Measurements from ENCODE around the gene SDF4.

The SDF4 gene

GRCh38 chr1:1242461-1243265, 10.9 kb upstream of the SDF4 start:
- DNase-seq (ENCODE audit: low read depth), result no peak

DNA sequence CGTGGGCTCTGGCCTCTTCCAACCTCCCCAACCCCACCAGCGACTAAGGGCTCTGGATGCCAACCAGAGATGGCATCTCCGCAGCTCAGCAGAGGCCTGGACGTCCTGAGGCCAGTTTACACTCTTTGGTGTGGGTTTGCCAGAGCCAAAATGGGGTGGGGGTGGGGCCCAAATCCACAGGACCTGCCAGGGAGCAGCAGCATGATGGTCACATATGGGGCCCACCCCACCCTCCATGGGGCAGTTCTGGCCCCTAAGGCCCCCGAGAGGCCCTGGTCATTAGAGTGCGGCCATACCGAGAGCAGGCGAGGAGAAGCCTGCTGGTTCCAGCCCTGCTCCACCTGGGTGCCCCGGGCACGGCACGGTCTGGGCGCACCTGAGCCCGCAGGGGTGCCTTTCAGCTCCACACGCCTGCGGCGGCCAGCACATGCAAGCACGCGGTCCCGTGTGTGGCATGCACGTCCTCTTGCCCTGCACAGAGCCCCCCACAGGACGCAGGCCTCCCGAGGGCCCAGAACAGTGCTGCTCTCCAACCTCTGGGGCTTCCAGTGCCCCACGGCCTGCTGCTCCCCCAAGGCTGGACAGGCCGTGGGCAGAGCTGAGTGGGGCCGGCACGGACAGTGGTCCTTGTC, 9.9 kb upstream of the SDF4 start:
- no peak for DNase-seq (ENCODE audit: low read depth)

DNA sequence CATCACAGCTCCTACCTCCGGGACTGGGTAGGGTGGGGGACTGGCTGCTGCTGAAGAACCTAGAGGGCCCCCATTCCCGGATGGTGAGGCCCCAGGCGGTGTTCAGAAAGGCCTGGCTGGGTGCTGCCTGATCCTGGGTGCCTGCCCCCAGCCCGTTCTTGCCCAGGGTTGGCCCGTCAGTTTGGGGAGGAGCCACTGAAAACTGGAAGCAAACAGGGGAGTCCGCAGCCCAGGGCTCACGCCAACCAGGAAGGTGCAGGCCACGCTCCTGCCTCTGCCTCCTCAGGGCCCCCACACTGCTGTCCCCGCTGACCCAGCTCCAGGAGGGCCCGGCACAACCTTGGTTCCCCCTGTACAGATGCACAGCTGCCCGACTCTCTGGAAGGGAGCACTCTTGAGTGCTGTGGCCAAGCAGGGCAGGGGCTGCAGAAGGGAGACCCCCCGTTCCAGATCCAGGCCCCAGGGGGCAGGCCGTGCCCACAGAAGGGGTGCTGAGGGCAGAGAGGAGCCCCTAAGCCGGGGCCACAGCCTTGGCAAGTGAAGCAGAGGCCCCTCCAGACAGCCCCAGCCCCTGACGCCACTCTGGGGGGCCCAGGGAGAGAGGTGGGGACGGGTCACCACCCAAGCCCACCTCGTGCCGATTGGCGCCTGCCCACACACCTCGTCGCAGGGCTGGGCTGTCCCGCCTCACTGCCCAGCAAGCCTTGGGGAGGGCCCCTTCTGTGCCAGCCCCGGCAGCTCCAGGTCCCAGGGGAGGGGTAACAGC, 9.2 kb upstream of the SDF4 start:
- DNase-seq (ENCODE audit: low read depth), result no peak

DNA sequence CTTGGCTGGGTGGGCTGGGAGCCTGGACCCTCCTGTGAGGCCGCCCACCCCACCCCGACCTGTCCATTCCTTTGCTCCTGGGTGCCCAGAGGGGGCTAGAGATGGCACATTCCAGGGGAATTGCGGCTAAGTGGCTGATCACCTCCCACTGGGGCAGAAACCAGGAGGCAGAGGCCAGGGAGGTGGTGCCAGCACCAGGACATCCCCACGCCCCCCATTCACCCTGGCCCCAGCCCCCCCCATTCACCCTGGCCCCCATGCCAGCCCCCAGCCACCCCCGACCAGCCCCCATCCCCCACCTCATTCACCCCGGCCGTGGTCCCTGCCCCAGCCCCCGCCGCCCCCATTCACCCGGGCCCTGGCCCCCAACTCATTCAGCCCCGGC, 8.5 kb upstream of the SDF4 start:
- DNase-seq (ENCODE audit: low read depth), result no peak

DNA sequence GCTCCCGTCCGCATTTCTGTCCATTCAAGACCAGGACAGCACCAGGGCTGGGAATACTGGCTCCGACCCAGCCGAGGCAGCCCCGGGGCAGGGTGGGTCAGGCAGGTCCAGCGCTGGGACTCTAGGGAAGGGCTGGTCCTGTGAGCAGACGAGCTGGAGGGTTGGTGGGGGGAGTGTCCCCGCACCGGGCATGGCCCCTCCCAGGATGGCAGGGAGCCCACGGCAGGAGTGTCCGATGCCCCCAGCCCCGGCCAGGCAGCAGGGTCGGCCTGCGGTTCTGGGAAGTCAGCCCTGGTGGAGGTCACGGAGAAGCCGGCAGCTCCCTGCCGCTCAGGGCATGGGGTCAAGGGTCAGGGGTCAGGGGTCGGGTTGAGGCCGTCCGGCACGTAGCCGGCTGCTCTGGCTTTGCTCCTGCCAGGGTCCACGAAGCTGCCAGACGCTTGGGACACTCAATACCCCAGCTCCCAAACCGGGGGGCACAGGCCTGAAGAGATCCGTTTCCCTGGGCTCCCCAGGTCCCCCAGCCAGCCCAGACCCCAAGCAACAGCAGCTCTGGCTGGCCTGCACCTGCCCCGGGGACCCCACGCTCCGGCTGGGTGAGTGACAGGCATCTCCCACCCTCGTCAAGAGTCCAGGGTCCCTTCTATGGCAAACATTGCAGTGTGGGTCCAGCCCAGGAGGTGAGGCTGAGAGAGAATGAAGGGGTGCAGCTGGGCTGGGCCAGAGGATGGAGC, 8.0 kb upstream of the SDF4 start:
- no peak for DNase-seq (ENCODE audit: low read depth)

- DNase-seq (ENCODE audit: low read depth), result no peak
Observed at GRCh38 chr1:1239227-1239613, 7.4 kb upstream of the SDF4 start.

DNA sequence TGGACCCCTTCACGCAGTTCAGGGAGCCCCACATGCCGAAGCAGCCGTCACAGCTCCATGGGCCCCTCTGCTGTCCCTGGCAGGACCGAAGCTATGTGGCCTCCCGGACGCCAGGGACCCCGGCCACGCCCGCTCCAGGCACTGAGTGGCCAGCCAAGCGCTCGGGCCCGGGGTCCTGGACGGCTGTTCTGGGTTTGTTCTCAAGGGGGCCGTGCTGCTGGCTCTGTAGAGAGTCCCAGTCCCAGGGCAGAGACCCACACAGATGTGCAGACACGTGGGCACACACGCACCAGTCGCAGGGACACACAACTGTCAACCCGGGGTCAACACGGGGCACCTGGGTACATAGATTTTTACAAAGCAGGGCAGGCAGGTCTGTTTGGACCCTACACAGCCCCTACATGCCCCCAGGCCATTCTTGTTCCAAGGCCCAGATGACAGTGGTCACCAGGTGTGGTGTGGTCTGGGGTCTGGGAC, 6.9 kb upstream of the SDF4 start:
- no peak for DNase-seq (ENCODE audit: low read depth)

- no peak for DNase-seq (ENCODE audit: low read depth)
Observed at GRCh38 chr1:1237874-1238701, 6.3 kb upstream of the SDF4 start.

DNA sequence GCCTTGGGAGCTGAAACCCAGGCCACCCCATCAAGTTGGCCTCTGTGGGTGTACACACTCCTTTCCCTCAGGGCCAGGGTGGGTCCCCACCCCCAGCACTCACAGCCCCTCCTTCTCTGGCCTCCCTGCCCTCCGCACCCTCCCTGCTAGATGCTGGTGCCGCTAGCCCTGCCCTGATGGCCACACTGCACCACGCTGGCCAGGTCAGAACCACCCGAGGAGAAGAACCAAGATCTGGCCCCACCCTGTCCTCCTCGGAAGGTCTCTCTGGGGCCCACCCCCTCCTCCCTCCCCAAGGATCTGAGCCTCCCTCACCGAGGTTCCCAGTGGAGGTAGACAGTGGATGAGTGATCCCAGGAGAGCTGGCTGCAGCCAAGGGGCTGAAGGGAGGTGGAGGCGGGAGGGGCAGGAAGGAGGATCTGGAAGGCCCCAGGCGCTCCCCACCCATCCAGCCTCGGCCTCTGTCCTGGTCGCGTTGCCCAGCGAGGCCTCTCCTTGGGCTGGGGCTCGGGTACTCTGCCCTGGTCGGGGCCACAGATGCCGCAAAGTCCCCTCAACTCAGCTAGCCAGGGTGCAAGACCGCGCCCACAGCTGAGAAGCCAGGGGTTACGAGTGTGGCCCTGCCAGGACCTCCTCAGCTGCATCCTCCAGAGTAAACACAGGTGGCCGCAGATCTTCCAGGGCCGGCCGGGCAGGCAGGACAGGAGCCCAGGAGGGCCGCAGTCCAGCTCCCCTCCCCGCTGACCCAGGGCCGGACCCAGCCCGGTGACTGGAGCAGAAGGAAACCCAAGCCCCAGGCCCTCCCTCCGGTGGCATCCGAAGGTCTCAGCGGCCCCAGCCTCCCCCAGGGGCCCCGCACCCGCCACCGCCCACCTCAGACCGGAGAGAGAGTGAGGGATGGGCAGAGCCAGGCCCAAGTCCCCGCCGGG, 5.4 kb upstream of the SDF4 start:
- DNase-seq (ENCODE audit: low read depth), result no peak

DNA sequence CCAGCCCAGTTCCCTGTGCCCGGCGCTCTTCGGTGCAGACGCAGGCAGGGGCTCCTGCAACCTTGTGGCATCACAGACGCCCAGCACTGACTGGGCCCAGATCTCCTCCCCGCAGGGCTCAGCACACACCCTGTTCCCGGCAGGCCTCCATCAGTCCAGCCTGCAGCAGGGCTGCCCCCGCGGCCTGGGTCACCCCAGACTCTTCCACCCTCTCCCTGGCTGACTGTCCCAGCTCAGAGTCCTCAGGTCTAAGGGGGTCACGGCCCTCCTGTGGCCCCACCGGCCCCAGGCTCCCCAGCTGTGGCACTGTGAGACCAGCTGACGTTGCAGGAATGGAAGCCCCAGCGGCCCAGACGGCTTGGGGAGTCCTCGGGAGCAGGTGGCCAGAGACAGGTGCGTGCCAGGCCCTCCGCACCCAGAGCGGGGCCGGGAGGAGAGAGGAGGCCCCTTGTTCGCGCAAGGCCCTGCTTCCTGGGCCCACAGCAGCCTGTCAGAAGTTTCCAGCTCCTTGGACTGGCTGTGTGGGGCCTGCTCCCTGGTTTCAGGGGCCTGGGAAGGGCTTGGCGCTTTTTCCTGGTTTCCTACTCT, 4.5 kb upstream of the SDF4 start:
- no peak for DNase-seq (ENCODE audit: low read depth)

DNA sequence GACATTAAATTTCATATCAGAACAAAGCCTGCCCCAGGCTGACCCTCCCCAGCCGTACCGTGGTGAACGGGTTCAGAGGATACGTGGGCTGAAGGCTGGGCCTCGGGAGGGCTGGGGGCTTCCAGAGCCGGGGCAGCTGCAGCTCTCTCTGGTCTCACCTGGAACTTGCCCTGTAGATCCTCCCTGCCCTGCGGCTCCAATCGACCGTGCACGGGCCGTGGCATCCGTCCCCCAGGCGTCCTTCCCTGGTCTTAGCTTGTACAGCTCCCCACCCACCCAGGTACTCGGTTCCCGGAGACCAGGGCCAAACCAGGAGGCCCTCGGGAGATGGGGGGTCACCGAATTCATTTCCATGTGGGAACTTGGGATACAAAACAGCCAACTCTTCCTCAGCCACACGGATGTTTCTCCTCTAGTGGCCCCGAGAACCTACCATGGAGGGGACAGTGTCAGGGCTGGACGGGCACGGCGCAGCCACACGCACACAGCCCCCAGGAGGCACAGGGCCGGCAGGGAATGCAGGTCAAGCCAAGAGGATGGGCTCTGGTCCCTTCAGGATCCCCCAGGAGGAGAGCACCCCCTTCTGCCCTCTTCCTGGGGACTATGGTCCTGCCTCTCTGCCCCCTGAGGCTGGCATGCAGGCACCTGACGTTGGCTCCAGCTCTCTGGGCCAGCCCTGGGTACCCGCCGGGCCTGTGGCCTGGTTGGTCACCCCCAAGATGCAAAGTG, 3.4 kb upstream of the SDF4 start:
- no peak for DNase-seq (ENCODE audit: low read depth)

GRCh38 chr1:1234180-1234808, 2.5 kb upstream of the SDF4 start:
- DNase-seq (ENCODE audit: low read depth), result no peak

- no peak for DNase-seq (ENCODE audit: low read depth)
Observed at GRCh38 chr1:1233567-1233892, 1.7 kb upstream of the SDF4 start.

DNA sequence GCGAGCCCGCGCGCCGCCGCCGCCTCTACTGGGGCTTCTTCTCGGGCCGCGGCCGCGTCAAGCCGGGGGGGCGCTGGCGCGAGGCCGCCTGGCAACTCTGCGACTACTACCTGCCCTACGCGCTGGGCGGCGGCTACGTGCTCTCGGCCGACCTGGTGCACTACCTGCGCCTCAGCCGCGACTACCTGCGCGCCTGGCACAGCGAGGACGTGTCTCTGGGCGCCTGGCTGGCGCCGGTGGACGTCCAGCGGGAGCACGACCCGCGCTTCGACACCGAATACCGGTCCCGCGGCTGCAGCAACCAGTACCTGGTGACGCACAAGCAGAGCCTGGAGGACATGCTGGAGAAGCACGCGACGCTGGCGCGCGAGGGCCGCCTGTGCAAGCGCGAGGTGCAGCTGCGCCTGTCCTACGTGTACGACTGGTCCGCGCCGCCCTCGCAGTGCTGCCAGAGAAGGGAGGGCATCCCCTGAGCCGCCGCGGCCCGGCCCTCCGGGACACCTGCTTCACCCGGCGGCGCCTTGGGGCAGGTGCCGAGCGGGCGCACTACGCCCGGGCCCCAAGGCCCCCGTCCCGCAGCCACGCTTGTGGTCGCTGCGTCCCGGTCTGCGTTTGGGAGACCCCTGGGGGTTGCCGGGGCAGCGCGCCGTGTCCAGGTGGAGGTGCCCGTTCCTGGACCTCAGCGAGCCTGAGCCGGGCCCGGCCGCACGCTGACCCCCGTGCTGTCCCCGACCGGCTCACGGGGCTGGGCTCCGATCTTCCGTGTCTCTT, 1.2 kb upstream of the SDF4 start:
- DNase-seq (ENCODE audit: low read depth), result no peak

DNA sequence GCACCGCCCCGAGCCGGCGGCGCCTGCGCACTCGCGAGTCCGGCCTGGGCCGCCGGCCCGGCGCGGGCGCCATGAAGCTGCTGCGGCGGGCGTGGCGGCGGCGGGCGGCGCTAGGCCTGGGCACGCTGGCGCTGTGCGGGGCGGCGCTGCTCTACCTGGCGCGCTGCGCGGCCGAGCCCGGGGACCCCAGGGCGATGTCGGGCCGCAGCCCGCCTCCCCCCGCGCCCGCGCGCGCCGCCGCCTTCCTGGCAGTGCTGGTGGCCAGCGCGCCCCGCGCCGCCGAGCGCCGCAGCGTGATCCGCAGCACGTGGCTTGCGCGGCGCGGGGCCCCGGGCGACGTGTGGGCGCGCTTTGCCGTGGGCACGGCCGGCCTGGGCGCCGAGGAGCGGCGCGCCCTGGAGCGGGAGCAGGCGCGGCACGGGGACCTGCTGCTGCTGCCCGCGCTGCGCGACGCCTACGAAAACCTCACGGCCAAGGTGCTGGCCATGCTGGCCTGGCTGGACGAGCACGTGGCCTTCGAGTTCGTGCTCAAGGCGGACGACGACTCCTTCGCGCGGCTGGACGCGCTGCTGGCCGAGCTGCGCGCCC, 501 bp upstream of the SDF4 start, which contains the start of gene B3GALT6:
TSS of gene B3GALT6 (plus strand) at position 30 of the 588 bp plus-strand sequence. CDS start at position 72, 42 bp downstream.
- no peak for DNase-seq (ENCODE audit: low read depth)

DNA sequence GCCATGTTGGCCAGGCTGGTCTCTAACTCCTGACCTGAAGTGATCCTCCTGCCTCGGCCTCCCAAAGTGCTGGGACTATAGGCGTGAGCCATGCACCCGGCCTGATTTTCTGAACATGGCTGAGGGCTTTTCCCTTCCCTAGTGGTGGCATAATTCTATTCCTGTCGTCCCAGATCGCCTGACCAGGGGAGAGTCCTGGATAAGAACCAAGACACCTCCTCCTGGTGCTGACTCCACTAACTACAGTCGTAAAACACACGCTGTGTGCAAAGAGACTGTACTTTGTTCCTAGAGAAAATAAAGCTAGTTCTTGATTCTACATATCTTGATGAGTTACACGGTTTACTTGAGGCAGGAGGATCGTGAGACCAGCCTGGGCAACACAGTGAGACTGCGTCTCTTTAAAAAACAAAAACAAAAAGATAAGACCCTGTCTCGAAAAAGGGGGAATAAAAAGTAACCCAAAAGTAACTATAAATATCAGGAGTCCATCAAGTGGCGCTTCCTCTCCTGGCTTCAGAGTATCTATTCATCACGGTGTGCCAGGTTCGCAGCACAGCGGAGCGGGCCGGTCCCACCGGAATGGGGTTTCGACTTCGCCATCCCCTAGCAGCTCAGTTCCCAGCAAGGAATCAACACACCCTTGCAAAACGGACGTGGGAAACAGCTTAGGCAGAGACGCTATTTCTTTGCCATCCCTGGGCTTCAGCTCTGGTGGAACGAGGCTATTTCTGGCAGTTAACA, 973 bp downstream of the SDF4 start:
- no peak for DNase-seq (ENCODE audit: low read depth)

GRCh38 chr1:1229770-1230169, 2.0 kb downstream of the SDF4 start:
- no peak for DNase-seq (ENCODE audit: low read depth)
